Pulmonary artery endothelial cell (primary cell): Measurements from ENCODE around the gene ANXA2R. TPM values are rescaled to one million over a fixed set of nuclear protein-coding genes. Genes with fewer than 3 reads are reported as not detected.
"Not testable (repeated sequence)": the region's sequence is repeated elsewhere in the genome, so short reads cannot be mapped to it uniquely, and the experiment has no call there.

Experiments
- DNase-seq: peaks from one replicate; pipeline ENCODE4 v3.0.0-alpha.2; 2011; ENCODE audit warnings: low read depth, low spot score
- total RNA-seq: library from RNA; depleted of rRNA; stranded (reverse); fragments of >200 nt; gene quantifications from 2 replicates; pipeline ENCODE4 v1.2.3, GENCODE V29; 2014

Gene ANXA2R
- total RNA-seq, 1 donor from 2014 or later, result 1.2 TPM

GRCh38 chr5:43061352-43062075 lies 21.4 kb upstream of the ANXA2R start:
- DNase-seq, result no peak

- not testable (repeated sequence) for DNase-seq
These were observed 19.9 kb upstream of the ANXA2R start for GRCh38 chr5:43060020-43060419.

DNA sequence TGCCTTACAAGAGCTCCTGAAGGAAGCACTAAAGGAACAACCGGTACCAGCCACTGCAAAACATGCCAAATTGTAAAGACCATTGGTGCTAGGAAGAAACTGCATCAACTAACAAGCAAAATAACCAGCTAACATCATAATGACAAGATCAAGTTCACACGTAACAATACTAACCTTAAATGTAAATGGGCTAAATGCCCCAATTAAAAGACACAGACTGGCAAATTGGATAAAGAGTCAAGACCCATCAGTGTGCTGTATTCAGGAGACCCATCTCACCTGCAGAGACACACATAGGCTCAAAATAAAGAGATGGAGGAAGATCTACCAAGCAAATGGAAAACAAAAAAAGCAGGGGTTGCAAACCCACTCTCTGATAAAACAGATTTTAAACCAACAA lies 15.0 kb upstream of the ANXA2R start:
- not testable (repeated sequence) for DNase-seq

- DNase-seq, result no peak
These were observed 11.6 kb upstream of the ANXA2R start for GRCh38 chr5:43051684-43052083.

- DNase-seq, result no peak
These were observed 10.3 kb upstream of the ANXA2R start for GRCh38 chr5:43050384-43050783.

- DNase-seq, result no peak
These were observed 9.1 kb upstream of the ANXA2R start for GRCh38 chr5:43049236-43049635.

- DNase-seq, result no peak
These were observed 6.4 kb upstream of the ANXA2R start for GRCh38 chr5:43046474-43046873.

- DNase-seq, result no peak
These were observed 5.1 kb upstream of the ANXA2R start for GRCh38 chr5:43045236-43045635.

- DNase-seq, result no peak
These were observed 4.2 kb upstream of the ANXA2R start for GRCh38 chr5:43044181-43044914.

DNA sequence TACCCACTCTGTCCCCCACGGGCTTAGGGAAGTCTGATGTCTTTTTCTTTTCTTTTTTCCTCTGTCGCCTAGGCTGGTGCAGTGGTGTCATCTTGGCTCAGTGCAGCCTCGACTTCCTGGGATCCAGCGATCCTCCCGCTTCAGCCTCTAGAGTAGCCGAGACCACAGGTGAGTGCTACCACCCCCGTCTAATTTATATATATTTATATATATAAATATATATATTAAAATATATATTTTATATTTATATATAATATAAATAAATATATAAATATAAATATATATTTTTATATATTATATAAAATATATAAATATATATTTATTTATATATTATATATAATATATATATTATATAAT lies 3.3 kb upstream of the ANXA2R start:
- DNase-seq, result no peak

DNA sequence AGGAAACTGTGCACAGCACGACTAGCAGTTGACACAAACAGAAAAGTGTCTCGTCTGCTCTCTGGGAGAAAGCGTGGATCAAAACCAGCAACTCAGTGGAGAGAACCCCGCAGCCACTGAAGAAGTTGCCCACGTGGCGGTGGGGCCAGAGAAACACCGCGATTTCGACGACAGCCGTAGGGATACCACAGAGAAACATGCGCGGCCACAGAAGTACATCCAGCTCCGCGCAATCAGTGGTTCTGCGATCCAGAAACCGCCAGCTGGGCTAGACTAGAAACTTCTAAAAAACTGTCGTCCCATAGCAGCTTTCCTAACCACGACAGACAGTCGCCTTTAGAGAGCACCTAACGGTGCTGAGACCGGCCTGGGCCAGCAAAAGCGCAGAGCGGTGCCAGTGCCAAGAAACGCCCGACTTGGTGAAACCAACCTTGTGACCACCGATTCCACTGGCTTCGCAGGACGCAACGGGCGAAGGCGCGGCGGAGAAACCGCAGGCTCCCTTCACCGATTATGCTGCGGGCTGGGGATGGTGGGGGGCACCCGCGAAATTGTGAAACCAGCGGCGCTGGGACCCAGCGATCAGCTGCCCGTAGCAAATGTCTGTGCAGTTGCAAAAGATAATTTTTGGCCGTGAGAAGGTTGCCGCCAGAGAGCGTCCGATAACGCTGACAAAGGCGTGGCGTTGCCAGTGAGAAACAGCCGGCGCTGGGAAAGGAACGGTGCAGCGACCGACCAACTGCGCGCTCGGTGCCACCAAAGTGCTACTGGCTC lies 2.7 kb upstream of the ANXA2R start:
- no peak for DNase-seq

GRCh38 chr5:43042176-43042625 lies 2.1 kb upstream of the ANXA2R start:
- no peak for DNase-seq

GRCh38 chr5:43041669-43042175 lies 1.6 kb upstream of the ANXA2R start:
- no peak for DNase-seq

- DNase-seq, result no peak
These were observed 1.1 kb upstream of the ANXA2R start for GRCh38 chr5:43041110-43041668.

- no peak for DNase-seq
These were observed 440 bp downstream of the ANXA2R start for GRCh38 chr5:43039471-43040286.

GRCh38 chr5:43039152-43039470 lies 1.0 kb downstream of the ANXA2R start:
- no peak for DNase-seq

DNA sequence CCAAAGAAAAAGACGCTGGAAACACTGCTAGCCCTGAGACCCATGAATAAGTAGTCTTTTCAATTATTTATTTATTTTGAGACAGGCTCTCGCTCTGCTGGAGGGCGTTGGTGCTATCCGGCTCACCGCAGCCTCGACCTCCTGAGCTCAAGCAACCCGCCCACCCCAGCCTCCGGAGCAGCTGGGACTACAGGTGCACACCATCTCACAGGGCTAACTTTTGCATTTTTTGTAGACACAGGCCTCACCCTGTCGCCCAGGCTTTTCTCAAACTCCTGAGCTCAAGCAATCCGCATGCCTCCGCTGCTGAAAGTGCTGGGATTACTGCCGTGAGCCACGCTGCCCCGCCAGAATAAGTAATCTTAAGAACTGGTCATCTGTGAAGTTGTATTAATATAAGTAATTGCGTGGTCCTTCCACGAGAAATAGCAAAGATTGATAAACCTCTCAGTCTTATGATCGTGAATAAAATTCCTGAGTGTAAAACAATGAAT lies 1.6 kb downstream of the ANXA2R start:
- no peak for DNase-seq

GRCh38 chr5:43037636-43038495 lies 2.3 kb downstream of the ANXA2R start:
- DNase-seq, result no peak

- DNase-seq, result no peak
These were observed 3.1 kb downstream of the ANXA2R start for GRCh38 chr5:43036856-43037635.
